K562 (cell line): ENCODE data around the gene CCDC136. TPM values are rescaled to one million over a fixed set of nuclear protein-coding genes. Genes with fewer than 3 reads are reported as not detected.

ENCODE experiments used
- CREB3 ChIP-seq: fragments of 450-650 bp; conservative IDR thresholded peaks from 2 replicates; pipeline ENCODE4 v1.6.1; 2016; ENCODE audit warnings: missing genetic modification characterization, low read depth, mild to moderate bottlenecking, missing compliant biosample characterization, moderate library complexity
- EGR1 ChIP-seq: fragments of 450-650 bp; conservative IDR thresholded peaks from 2 replicates; pipeline ENCODE4 v1.6.1; 2017; ENCODE audit warnings: mild to moderate bottlenecking
- ILK ChIP-seq: fragments of 450-650 bp; IDR thresholded peaks from 2 replicates; pipeline ENCODE4 v1.6.1; 2016; ENCODE audit warnings: missing genetic modification characterization, low read depth, mild to moderate bottlenecking, missing compliant biosample characterization, moderate library complexity, borderline replicate concordance
- MAFF ChIP-seq: IDR thresholded peaks from 2 replicates; pipeline ENCODE4 v1.6.1; 2012; ENCODE audit warnings: low read length, improper control_type of control experiment
- MAZ ChIP-seq, 2 experiments: fragments of 450-650 bp in 1 of 2; sonication (generic) in 1 of 2; formaldehyde crosslinking; IDR thresholded peaks in 1 of 2; conservative IDR thresholded peaks in 1 of 2; 2 replicates each; pipeline versions ENCODE4 v1.4.0 to v1.5.0; 2020; ENCODE audit warnings: mild to moderate bottlenecking in 1 of 2, missing genetic modification reagents in 1 of 2
- MCM5 ChIP-seq: fragments of 450-650 bp; IDR thresholded peaks from 2 replicates; pipeline ENCODE4 v1.6.1; 2016; ENCODE audit warnings: low read depth
- MEF2A ChIP-seq: IDR thresholded peaks from 2 replicates; pipeline ENCODE4 v1.6.1; 2011; ENCODE audit warnings: low read depth, mild to moderate bottlenecking, low read length, moderate library complexity; ENCODE audit not compliant: control insufficient read depth
- MYNN ChIP-seq, 2 experiments: sonication (generic); formaldehyde crosslinking in 1 of 2; IDR thresholded peaks; 2 replicates each; pipeline versions ENCODE4 v1.5.0 to v1.6.1; 2016 to 2020; ENCODE audit warnings: antibody characterized with exemption in 1 of 2, missing genetic modification reagents in 1 of 2
- NBN ChIP-seq: fragments of 450-650 bp; IDR thresholded peaks from 2 replicates; pipeline ENCODE4 v1.6.1; 2016; ENCODE audit warnings: low read depth, mild to moderate bottlenecking
- POLR3G ChIP-seq: IDR thresholded peaks from 2 replicates; pipeline ENCODE4 v1.6.1; 2011; ENCODE audit not compliant: insufficient read length, insufficient replicate concordance; ENCODE audit errors: extremely low read depth
- PURB ChIP-seq: sonication (generic); formaldehyde crosslinking; IDR thresholded peaks from 2 replicates; pipeline ENCODE4 v1.9.0; 2021; ENCODE audit warnings: low read depth, mild to moderate bottlenecking, missing genetic modification reagents
- RNF2 ChIP-seq: sonication (generic); IDR thresholded peaks from 2 replicates; pipeline ENCODE4 v1.6.1; 2016
- SREBF1 ChIP-seq: fragments of 150-350 bp; IDR thresholded peaks from 2 replicates; pipeline ENCODE4 v1.6.1; 2014; ENCODE audit warnings: antibody characterized with exemption, low read depth, low read length, borderline replicate concordance
- STAT5B ChIP-seq: fragments of 250-450 bp; sonication (Bioruptor Pico); IDR thresholded peaks from 2 replicates; pipeline ENCODE4 v1.8.0; 2021; ENCODE audit warnings: mild to moderate bottlenecking, inconsistent platforms
- SUPT5H ChIP-seq: fragments of 450-650 bp; IDR thresholded peaks from 2 replicates; pipeline ENCODE4 v1.6.1; 2016
- ZBTB11 ChIP-seq, 3 experiments: fragments of 200-800 bp in 1 of 3; fragments of 250-450 bp in 1 of 3; fragments of 450-650 bp in 1 of 3; sonication (Bioruptor Pico) in 1 of 3; sonication (Bioruptor generic) in 1 of 3; formaldehyde crosslinking in 1 of 3; IDR thresholded peaks; 2 replicates each; pipeline versions ENCODE4 v1.6.1 to v1.8.0; 2016 to 2022; ENCODE audit warnings: mild to moderate bottlenecking in 2 of 3, missing genetic modification characterization in 2 of 3, missing compliant biosample characterization in 1 of 3, moderate library complexity in 1 of 3
- ZBTB7A ChIP-seq: IDR thresholded peaks from 2 replicates; pipeline ENCODE4 v1.6.1; 2011; ENCODE audit warnings: low read depth, mild to moderate bottlenecking, low read length, moderate library complexity, borderline replicate concordance; ENCODE audit not compliant: control insufficient read depth
- ZNF696 ChIP-seq: fragments of 250-450 bp; sonication (Bioruptor Pico); conservative IDR thresholded peaks from 2 replicates; pipeline ENCODE4 v1.4.0; 2020; ENCODE audit warnings: mild to moderate bottlenecking, moderate library complexity
- ZNF766 ChIP-seq: fragments of 200-800 bp; sonication (Bioruptor generic); conservative IDR thresholded peaks from 2 replicates; pipeline ENCODE4 v1.6.1; 2016; ENCODE audit warnings: missing genetic modification characterization, missing compliant biosample characterization
- ZNF785 ChIP-seq: fragments of 250-450 bp; sonication (Bioruptor Pico); IDR thresholded peaks from 2 replicates; pipeline ENCODE4 v1.4.0; 2020; ENCODE audit warnings: mild to moderate bottlenecking
- ZSCAN29 ChIP-seq: fragments of 450-650 bp; IDR thresholded peaks from 2 replicates; pipeline ENCODE4 v1.6.1; 2017
- polyA plus RNA-seq, 8 experiments: library from polyadenylated mRNA; depleted of rRNA in 4 of 8; stranded (reverse) in 5 of 8; unstranded in 3 of 8; fragments of >200 nt; fragmentation: Nextera tagmentation in 2 of 8; fragmentation: Illumina TruSeq in 1 of 8; extraction: Ambion mirVana in 2 of 8; extraction: Trizol in 1 of 8; gene quantifications; 2 replicates each; pipeline versions ENCODE4 v1.2.1 to v1.2.3, GENCODE V29; 2011 to 2014; ENCODE audit warnings: inconsistent platforms in 1 of 8, missing spikeins in 1 of 8
- total RNA-seq, 7 experiments: library from RNA; depleted of rRNA in 6 of 7; stranded (reverse); fragments of >200 nt in 6 of 7; fragmentation: Illumina TruSeq in 2 of 7; extraction: Trizol in 2 of 7; gene quantifications; 2 replicates each; pipeline versions ENCODE4 v1.2.1 to v1.2.3, GENCODE V29; 2011 to 2021; ENCODE audit warnings: low replicate concordance in 1 of 7

Gene CCDC136
- total and polyA plus RNA-seq, 9 of the 15 experiments (the other 6 are each of a cell fraction or from before 2014, with no cell fraction given), result 2.4 to 40.8 (median 26.5) TPM

- no peak; the same call in 1 of the 2 replicates for TF ChIP-seq ZSCAN29
- TF ChIP-seq ZBTB7A, result peak; percentile 92
- TF ChIP-seq ZBTB11 (CRISPR knock-in tag; IDR thresholded peaks at IDR 0.05), result no peak
- peak; percentile 81 to 89 for TF ChIP-seq MAZ (CRISPR knock-in tag; conservative IDR thresholded peaks at IDR 0.05 in 1 of 2, IDR thresholded peaks at IDR 0.05 in 1 of 2)
- TF ChIP-seq EGR1, result peak; percentile 95
- TF ChIP-seq POLR3G, result no peak
- peak; percentile 81 for TF ChIP-seq SUPT5H
- TF ChIP-seq PURB, result no peak
- TF ChIP-seq MAFF, result no peak
- TF ChIP-seq RNF2, result peak; percentile 95
- no peak for TF ChIP-seq ILK
- TF ChIP-seq STAT5B (CRISPR knock-in tag), result no peak
- TF ChIP-seq ZNF785 (CRISPR knock-in tag), result no peak
- peak; percentile 58; the same call in 1 of the 2 replicates for TF ChIP-seq ZNF696 (CRISPR knock-in tag)
- peak; percentile 54; the same call in 1 of the 2 replicates for TF ChIP-seq ZNF766
- 0 out of 2 replicates have a peak, but pooled peaks have one; percentile 19 for TF ChIP-seq CREB3 (tag)
- TF ChIP-seq MYNN (IDR thresholded peaks at IDR 0.05), result peak; percentile 96
- TF ChIP-seq MYNN (CRISPR knock-in tag; IDR thresholded peaks at IDR 0.05), result no peak
- 0 out of 2 replicates have a peak, but pooled peaks have one; percentile 23 for TF ChIP-seq MEF2A
- 0 out of 2 replicates have a peak, but pooled peaks have one; percentile 4 for TF ChIP-seq SREBF1
- peak; percentile 95 for TF ChIP-seq NBN
- no peak for TF ChIP-seq MCM5
These were observed 68.6 kb downstream of the CCDC136 start (continued) for GRCh38 chr7:128860158-128861073.
